ENCODE results near the gene STOML1. TPM values are rescaled to one million over a fixed set of nuclear protein-coding genes. Genes with fewer than 3 reads are reported as not detected.
"Not testable (repeated sequence)": the region's sequence is repeated elsewhere in the genome, so short reads cannot be mapped to it uniquely, and the experiment has no call there.

The STOML1 gene
- total RNA-seq, 1 experiment from 2014 or later: 2.5 TPM

GRCh38 chr15:73939138-73939537 is 53.0 kb downstream of the STOML1 start:
- Histone ChIP-seq H3K4ac (ENCODE audit: low read depth, low read length) (no peak overlapping the region), H3K56ac (ENCODE audit: insufficient read length, low read depth, low read length) (no peak overlapping the region), H2BK15ac (ENCODE audit: low read depth, low read length) (no peak overlapping the region), H4K20me1 (ENCODE audit: control insufficient read depth, insufficient read depth, insufficient read length) (no peaks in the 10 kb centered on the region), H4K5ac (ENCODE audit: insufficient read length, low read depth, low read length) (no peak overlapping the region), H4K91ac (ENCODE audit: insufficient read length, low read depth, low read length) (no peak overlapping the region), H3K23ac (ENCODE audit: insufficient read length, low read depth, low read length) (no peak overlapping the region), H3K9ac (ENCODE audit: extremely low read depth, insufficient read length, low read length) (no peak overlapping the region), H3K79me1 (ENCODE audit: insufficient read depth, low read depth, low read length, poor library complexity, severe bottlenecking) (no peaks in the 10 kb centered on the region), H3T11ph (ENCODE audit: low read length) (no peak overlapping the region), H2BK5ac (ENCODE audit: insufficient read length, low read length) (no peak overlapping the region), H4K8ac (replicated peaks; ENCODE audit: insufficient read length, low read depth, low read length) (no peak overlapping the region), H2AK5ac (ENCODE audit: insufficient read length, low read length) (no peak overlapping the region), H3K23me2 (ENCODE audit: insufficient read length, low read depth, low read length, poor library complexity, severe bottlenecking) (no peaks in the 10 kb centered on the region), H3K18ac (ENCODE audit: insufficient read length, low read depth, low read length) (no peak overlapping the region), H2AFZ (ENCODE audit: low read length) (no peak overlapping the region), H2BK120ac (ENCODE audit: low read depth, low read length, poor library complexity, severe bottlenecking) (no peak overlapping the region), H3K4me1 (ENCODE audit: insufficient read depth, low read length) (no peaks in the 10 kb centered on the region), H2BK12ac (ENCODE audit: insufficient read length, low read depth, low read length) (no peak overlapping the region), H3K14ac (ENCODE audit: insufficient read depth, low read length) (no peak overlapping the region; the same call in 1 of the 2 replicates), H3K27me3 (ENCODE audit: insufficient read depth, low read length) (no peaks in the 10 kb centered on the region), H3K27ac (ENCODE audit: insufficient read length, low read depth, low read length) (no peak overlapping the region), H3K9me3 (ENCODE audit: control insufficient read depth, low read depth, low read length) (no peaks in the 10 kb centered on the region), H2BK20ac (ENCODE audit: low read depth, low read length, poor library complexity, severe bottlenecking) (no peak overlapping the region), H3K4me2 (ENCODE audit: insufficient read depth, insufficient read length, low read length) (no peak overlapping the region), H3K79me2 (ENCODE audit: insufficient read depth, low read length) (no peaks in the 10 kb centered on the region)
- Mint-ChIP-seq H3K27me3 (ENCODE audit: low read depth) (peaks cover 4% of the 10 kb centered on the region), H3K36me3 (ENCODE audit: insufficient read depth in 1 of 3, low read depth in 3 of 3) (no peaks in the 10 kb centered on the region), H3K4me1 (peaks cover 18 to 23% of the 10 kb centered on the region in 2 experiments), H3K27ac (peak overlapping the region in 2 of 3 experiments; percentile 39 to 62; a peak in 5 of 7 replicates), H3K9me3 (no peaks in the 10 kb centered on the region), H3K4me3 (no peak overlapping the region)
- DNase-seq: no peak
- no CpG with 5 or more reads among the region's 4 CpGs for WGBS (ENCODE audit: extremely low coverage, insufficient read length, low lambda C conversion rate)
- no peak for TF ChIP-seq CTCF (conservative IDR thresholded peaks at IDR 0.05)

- H3K18ac ChIP-seq (ENCODE audit: insufficient read length, low read depth, low read length); H2BK15ac ChIP-seq (ENCODE audit: low read depth, low read length); H3K9me3 ChIP-seq (ENCODE audit: control insufficient read depth, low read depth, low read length); H2AK5ac ChIP-seq (ENCODE audit: insufficient read length, low read length); H3K9ac ChIP-seq (ENCODE audit: extremely low read depth, insufficient read length, low read length); H3K79me2 ChIP-seq (ENCODE audit: insufficient read depth, low read length); H2BK12ac ChIP-seq (ENCODE audit: insufficient read length, low read depth, low read length); H3K23me2 ChIP-seq (ENCODE audit: insufficient read length, low read depth, low read length, poor library complexity, severe bottlenecking); H2BK20ac ChIP-seq (ENCODE audit: low read depth, low read length, poor library complexity, severe bottlenecking); H4K20me1 ChIP-seq (ENCODE audit: control insufficient read depth, insufficient read depth, insufficient read length); H3K9me3 Mint-ChIP-seq; H4K91ac ChIP-seq (ENCODE audit: insufficient read length, low read depth, low read length); H3K23ac ChIP-seq (ENCODE audit: insufficient read length, low read depth, low read length); H4K5ac ChIP-seq (ENCODE audit: insufficient read length, low read depth, low read length); H3T11ph ChIP-seq (ENCODE audit: low read length); H3K4me2 ChIP-seq (ENCODE audit: insufficient read depth, insufficient read length, low read length); H3K4me1 ChIP-seq (ENCODE audit: insufficient read depth, low read length); H3K27ac ChIP-seq (ENCODE audit: insufficient read length, low read depth, low read length); H3K27me3 Mint-ChIP-seq (ENCODE audit: low read depth); H2AFZ ChIP-seq (ENCODE audit: low read length); DNase-seq; H3K27ac Mint-ChIP-seq; H3K14ac ChIP-seq (ENCODE audit: insufficient read depth, low read length); H2BK5ac ChIP-seq (ENCODE audit: insufficient read length, low read length); H3K4ac ChIP-seq (ENCODE audit: low read depth, low read length); H3K4me3 Mint-ChIP-seq; H3K56ac ChIP-seq (ENCODE audit: insufficient read length, low read depth, low read length); H3K27me3 ChIP-seq (ENCODE audit: insufficient read depth, low read length); H4K8ac ChIP-seq (replicated peaks; ENCODE audit: insufficient read length, low read depth, low read length); H2BK120ac ChIP-seq (ENCODE audit: low read depth, low read length, poor library complexity, severe bottlenecking); H3K36me3 Mint-ChIP-seq (ENCODE audit: insufficient read depth in 1 of 3, low read depth in 3 of 3); H3K79me1 ChIP-seq (ENCODE audit: insufficient read depth, low read depth, low read length, poor library complexity, severe bottlenecking): not testable (repeated sequence)
- no CpG with 5 or more reads among the region's 8 CpGs for WGBS (ENCODE audit: extremely low coverage, insufficient read length, low lambda C conversion rate)
- H3K4me1 Mint-ChIP-seq: peaks cover 18 to 23% of the 10 kb centered on the region in 2 experiments
Measured at GRCh38 chr15:73938516-73938915, 53.6 kb downstream of the STOML1 start.

Data from H9 (cell line).